GM23248 (cell line): ENCODE measurements around the gene PNLDC1. TPM values are rescaled to one million over a fixed set of nuclear protein-coding genes. Genes with fewer than 3 reads are reported as not detected.
"Not testable (repeated sequence)": the region's sequence is repeated elsewhere in the genome, so short reads cannot be mapped to it uniquely, and the experiment has no call there.

ENCODE experiments used
- DNase-seq: peaks from one replicate; pipeline ENCODE4 v3.0.0-alpha.2; 2015
- H2AFZ ChIP-seq: fragments of 200-600 bp; sonication (generic); 2 replicates; pipeline ENCODE4 v1.6.1; 2016; ENCODE audit warnings: antibody characterized with exemption
- H3F3A ChIP-seq: fragments of 200-600 bp; sonication (generic); 2 replicates; pipeline ENCODE4 v1.6.1; 2016; ENCODE audit warnings: mild to moderate bottlenecking, antibody characterized with exemption, mixed run types; ENCODE audit not compliant: insufficient read depth
- H3K27ac ChIP-seq: fragments of 200-600 bp; sonication (generic); 2 replicates; pipeline ENCODE4 v1.5.1; 2016; ENCODE audit warnings: mild to moderate bottlenecking
- H3K27me3 ChIP-seq: fragments of 200-600 bp; sonication (generic); replicated peaks from 2 replicates; pipeline ENCODE4 v1.6.1; 2016; ENCODE audit warnings: mild to moderate bottlenecking; ENCODE audit not compliant: insufficient read depth
- H3K36me3 ChIP-seq: fragments of 200-600 bp; sonication (generic); 2 replicates; pipeline ENCODE4 v1.6.1; 2016; ENCODE audit warnings: low read depth, mild to moderate bottlenecking
- H3K4me1 ChIP-seq: fragments of 200-600 bp; sonication (generic); 2 replicates; pipeline ENCODE4 v1.6.1; 2016; ENCODE audit warnings: mild to moderate bottlenecking; ENCODE audit not compliant: insufficient read depth
- H3K4me2 ChIP-seq: fragments of 200-600 bp; sonication (generic); one replicate; pipeline ENCODE4 v1.6.1; 2016; ENCODE audit warnings: mild to moderate bottlenecking; ENCODE audit not compliant: unreplicated experiment
- H3K4me3 ChIP-seq: fragments of 200-600 bp; sonication (generic); 2 replicates; pipeline ENCODE4 v1.5.1; 2016; ENCODE audit warnings: mild to moderate bottlenecking
- H3K79me2 ChIP-seq: fragments of 200-600 bp; sonication (generic); 2 replicates; pipeline ENCODE4 v1.6.1; 2016; ENCODE audit warnings: mild to moderate bottlenecking; ENCODE audit not compliant: insufficient read depth
- H3K9ac ChIP-seq: fragments of 200-600 bp; sonication (generic); 2 replicates; pipeline ENCODE4 v1.6.1; 2016; ENCODE audit warnings: mild to moderate bottlenecking
- H3K9me2 ChIP-seq: fragments of 200-600 bp; sonication (generic); 2 replicates; pipeline ENCODE4 v1.6.1; 2016; ENCODE audit warnings: mixed run types, mild to moderate bottlenecking, moderate library complexity; ENCODE audit not compliant: insufficient read depth
- H3K9me3 ChIP-seq: fragments of 200-600 bp; sonication (generic); one replicate; pipeline ENCODE4 v1.6.1; 2017; ENCODE audit warnings: low read depth
- H4K20me1 ChIP-seq: fragments of 200-600 bp; sonication (generic); 2 replicates; pipeline ENCODE4 v1.6.0; 2016; ENCODE audit not compliant: insufficient read depth
- EZH2 ChIP-seq: fragments of 200-600 bp; sonication (generic); IDR thresholded peaks from 2 replicates; pipeline ENCODE4 v1.6.1; 2018; ENCODE audit warnings: antibody characterized with exemption, mild to moderate bottlenecking; ENCODE audit not compliant: insufficient read depth, poor library complexity, severe bottlenecking
- EZH2phosphoT487 ChIP-seq: fragments of 200-600 bp; sonication (generic); IDR thresholded peaks from 2 replicates; pipeline ENCODE4 v1.6.1; 2018; ENCODE audit warnings: antibody characterized with exemption, moderate library complexity, mild to moderate bottlenecking, low read depth; ENCODE audit not compliant: insufficient read depth
- WGBS, 2 experiments: methylation state at CpG; one replicate each; pipeline ENCODE4 v1.1.6; 2015 to 2017; ENCODE audit warnings: low lambda C conversion rate in 2 of 2, low coverage in 1 of 2; ENCODE audit errors: missing lambda C conversion rate in 2 of 2; 5-methylcytosine and 5-hydroxymethylcytosine counted together
- in situ Hi-C: fragments of 300-500 bp; cut with MboI; formaldehyde crosslinking; loops from 2 replicates; pipeline ENCODE4 v1.15.0; 2020
- polyA plus RNA-seq: library from polyadenylated mRNA; unstranded; fragments of >200 nt; fragmentation: Nextera tagmentation; extraction: Ambion mirVana; gene quantifications from 2 replicates; pipeline ENCODE4 v1.2.1, GENCODE V29; 2016
- total RNA-seq: library from RNA; depleted of rRNA; stranded (reverse); fragments of >200 nt; shearing (Covaris generic); gene quantifications from 2 replicates; pipeline ENCODE4 v1.2.3, GENCODE V29; 2014

The PNLDC1 gene
- total and polyA plus RNA-seq, 2 experiments from 2014 or later = not detected

DNA sequence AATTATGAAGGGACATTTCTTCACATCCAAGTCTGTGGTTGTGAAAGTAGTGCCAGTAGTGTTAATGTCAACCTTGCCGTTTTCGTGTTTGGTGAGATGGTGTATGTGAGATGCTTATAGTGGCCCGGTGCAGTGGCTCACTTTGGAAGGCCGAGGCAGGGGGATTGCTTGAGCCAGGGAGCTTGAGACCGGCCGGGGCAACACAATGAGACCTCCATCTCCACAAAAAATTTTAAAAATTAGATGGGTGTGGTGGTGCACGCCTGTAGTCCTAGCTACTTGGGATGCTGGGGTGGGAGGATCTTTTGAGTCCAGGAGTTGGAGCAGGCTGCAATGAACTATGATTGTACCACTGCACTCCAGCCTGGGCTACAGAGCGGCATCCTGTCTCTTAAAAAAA lies 37.4 kb downstream of the PNLDC1 start:
- Histone ChIP-seq H3K9me3 (no peaks in the 10 kb centered on the region), H3K4me2 (no peak overlapping the region), H3K4me1 (no peaks in the 10 kb centered on the region), H3K79me2 (no peaks in the 10 kb centered on the region), H3K36me3 (no peaks in the 10 kb centered on the region), H3K27ac (no peak overlapping the region), H3K9ac (no peak overlapping the region), H3F3A (no peaks in the 10 kb centered on the region), H3K4me3 (no peak overlapping the region), H3K9me2 (no peaks in the 10 kb centered on the region), H3K27me3 (no peaks in the 10 kb centered on the region), H2AFZ (no peak overlapping the region), H4K20me1 (no peaks in the 10 kb centered on the region)
- in situ Hi-C loops = no loop called here
- 80 to 83% methylated on average over 8 of the region's 8 CpGs for WGBS, 2 experiments
- TF ChIP-seq EZH2phosphoT487 = no peak
- no peak for TF ChIP-seq EZH2
- DNase-seq = no peak

DNA sequence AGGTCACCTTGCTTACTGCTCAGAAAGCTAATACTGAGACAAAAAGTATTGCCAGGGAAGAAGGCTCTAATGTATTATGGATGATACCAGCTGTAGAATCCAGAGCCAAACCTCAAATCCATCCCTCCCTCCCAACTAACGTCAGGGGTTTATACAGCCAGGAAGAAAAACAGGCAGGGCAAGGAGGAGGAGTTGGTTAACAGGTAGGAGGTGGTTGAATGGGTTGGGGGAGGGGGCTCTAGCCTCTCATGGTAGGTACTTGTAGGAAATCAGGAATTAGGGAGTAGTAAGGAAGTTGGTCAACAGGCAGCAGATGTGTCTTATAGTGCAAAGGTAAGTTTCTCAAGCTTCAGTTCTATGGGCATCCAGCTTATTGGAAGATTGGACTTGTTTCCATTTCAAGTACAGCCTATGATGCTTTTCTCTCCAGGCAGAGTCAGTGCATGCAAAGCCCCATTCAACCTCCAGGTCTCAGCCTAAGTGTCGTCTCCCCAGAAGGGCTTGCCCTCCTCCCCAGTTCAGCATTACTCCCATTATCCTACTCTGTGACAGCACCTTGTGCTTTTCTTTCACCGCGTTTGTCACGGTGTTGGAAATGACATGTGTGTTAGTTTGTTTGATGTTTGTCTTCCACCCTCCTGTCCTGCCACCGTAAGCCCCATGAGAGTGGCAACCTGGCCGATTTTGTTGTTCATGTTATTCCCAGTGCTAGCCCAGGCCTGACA lies 38.1 kb downstream of the PNLDC1 start:
- Histone ChIP-seq H3K9me3 (no peaks in the 10 kb centered on the region), H3K4me2 (no peak overlapping the region), H3K36me3 (no peaks in the 10 kb centered on the region), H2AFZ (no peak overlapping the region), H3K27ac (no peak overlapping the region), H3K9ac (no peak overlapping the region), H3F3A (no peaks in the 10 kb centered on the region), H3K79me2 (no peaks in the 10 kb centered on the region), H3K4me1 (no peaks in the 10 kb centered on the region), H3K9me2 (no peaks in the 10 kb centered on the region), H4K20me1 (no peaks in the 10 kb centered on the region), H3K4me3 (no peak overlapping the region), H3K27me3 (no peaks in the 10 kb centered on the region)
- no peak for TF ChIP-seq EZH2phosphoT487
- no peak for TF ChIP-seq EZH2
- no peak for DNase-seq
- WGBS, 2 experiments = 70% methylated on average over 7 of the region's 7 CpGs
- in situ Hi-C loops = no loop called here

DNA sequence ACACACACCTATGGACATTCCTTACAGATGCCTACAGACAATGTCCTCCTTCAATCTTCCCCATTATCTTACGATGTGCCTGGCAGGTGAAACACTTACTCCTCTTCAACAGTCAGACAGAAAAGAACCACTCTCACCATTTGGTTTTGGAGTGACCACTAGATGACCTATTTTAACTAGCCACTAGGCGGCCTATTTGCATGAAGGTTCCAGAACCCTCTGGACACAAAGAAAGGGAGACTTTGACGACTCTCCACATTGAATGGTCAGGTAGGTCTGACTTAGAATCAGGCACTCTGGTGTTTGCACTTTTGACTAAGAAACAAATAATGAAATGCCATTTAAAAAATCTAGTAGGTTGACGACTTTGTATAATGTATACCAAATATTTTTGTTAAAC lies 42.0 kb downstream of the PNLDC1 start:
- 70 to 78% methylated on average over 4 of the region's 4 CpGs for WGBS, 2 experiments
- TF ChIP-seq EZH2phosphoT487 (no peak), EZH2 (no peak)
- no peaks in the 10 kb centered on the region for H3K9me3 ChIP-seq
- H3F3A ChIP-seq = no peaks in the 10 kb centered on the region
- no peaks in the 10 kb centered on the region for H3K79me2 ChIP-seq
- no peak overlapping the region for H3K27ac ChIP-seq
- H3K4me1 ChIP-seq = no peaks in the 10 kb centered on the region
- H4K20me1 ChIP-seq = no peaks in the 10 kb centered on the region
- in situ Hi-C loops = no loop called here
- no peak overlapping the region for H3K4me3 ChIP-seq
- H3K4me2 ChIP-seq = no peak overlapping the region
- H2AFZ ChIP-seq = no peak overlapping the region
- H3K36me3 ChIP-seq = no peaks in the 10 kb centered on the region
- peak; percentile 38 for DNase-seq
- no peaks in the 10 kb centered on the region for H3K27me3 ChIP-seq
- H3K9ac ChIP-seq = no peak overlapping the region
- H3K9me2 ChIP-seq = no peaks in the 10 kb centered on the region

DNA sequence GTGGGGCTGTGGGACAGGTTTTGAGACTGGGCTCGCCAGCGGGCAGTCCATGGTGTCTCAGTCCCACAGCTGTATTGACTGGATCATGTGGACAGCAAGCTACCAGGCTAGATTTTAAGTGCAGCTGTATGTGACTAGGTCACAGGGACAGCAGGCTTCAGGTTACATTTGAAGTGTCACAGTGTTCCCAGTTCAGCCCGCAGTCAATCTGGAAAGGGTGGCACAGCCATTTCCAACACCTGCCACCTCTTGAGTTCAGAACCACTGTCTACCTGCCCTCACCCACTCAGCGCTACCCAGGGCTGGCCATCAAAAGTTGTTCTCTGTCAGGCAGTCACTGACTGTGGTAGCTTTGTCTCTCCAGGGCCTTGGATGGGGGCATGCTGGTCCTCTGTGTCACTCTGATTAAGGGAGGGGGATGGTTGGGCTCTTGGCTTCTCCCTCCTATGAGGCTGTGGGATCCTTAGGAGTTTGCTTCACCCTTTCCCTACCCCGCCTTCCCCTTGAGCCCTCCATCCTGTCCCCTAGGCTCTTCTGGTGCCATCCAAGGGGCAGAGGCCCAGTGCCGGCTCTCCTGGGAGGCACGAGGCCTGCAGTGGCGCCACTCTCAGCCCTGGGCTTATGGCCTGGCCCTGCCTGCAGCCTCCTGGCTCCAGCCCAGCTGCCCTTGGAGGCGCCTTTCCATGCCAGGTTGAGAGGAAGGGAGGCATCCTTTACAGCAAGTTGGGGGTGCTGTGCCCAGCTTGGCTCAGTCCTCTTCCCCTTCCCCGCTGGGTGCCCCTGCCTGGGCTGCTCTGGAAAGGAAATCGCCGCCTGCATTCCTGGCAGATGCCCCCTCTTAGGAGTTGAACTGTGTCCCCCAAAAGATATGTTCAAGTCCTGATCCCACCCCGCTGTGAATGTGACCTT lies 44.9 kb downstream of the PNLDC1 start:
- H3F3A ChIP-seq = no peaks in the 10 kb centered on the region
- no peak overlapping the region for H2AFZ ChIP-seq
- no peak overlapping the region for H3K4me3 ChIP-seq
- H3K4me1 ChIP-seq = no peaks in the 10 kb centered on the region
- no peaks in the 10 kb centered on the region for H3K9me2 ChIP-seq
- H3K4me2 ChIP-seq = no peak overlapping the region
- WGBS, 2 experiments = 71 to 72% methylated on average over 13 of the region's 13 CpGs
- no peak overlapping the region for H3K27ac ChIP-seq
- no peak for DNase-seq
- H3K36me3 ChIP-seq = no peaks in the 10 kb centered on the region
- no peaks in the 10 kb centered on the region for H4K20me1 ChIP-seq
- H3K27me3 ChIP-seq = no peaks in the 10 kb centered on the region
- H3K9me3 ChIP-seq = no peaks in the 10 kb centered on the region
- in situ Hi-C loops = no loop called here
- no peaks in the 10 kb centered on the region for H3K79me2 ChIP-seq
- no peak for TF ChIP-seq EZH2
- no peak for TF ChIP-seq EZH2phosphoT487
- H3K9ac ChIP-seq = no peak overlapping the region

DNA sequence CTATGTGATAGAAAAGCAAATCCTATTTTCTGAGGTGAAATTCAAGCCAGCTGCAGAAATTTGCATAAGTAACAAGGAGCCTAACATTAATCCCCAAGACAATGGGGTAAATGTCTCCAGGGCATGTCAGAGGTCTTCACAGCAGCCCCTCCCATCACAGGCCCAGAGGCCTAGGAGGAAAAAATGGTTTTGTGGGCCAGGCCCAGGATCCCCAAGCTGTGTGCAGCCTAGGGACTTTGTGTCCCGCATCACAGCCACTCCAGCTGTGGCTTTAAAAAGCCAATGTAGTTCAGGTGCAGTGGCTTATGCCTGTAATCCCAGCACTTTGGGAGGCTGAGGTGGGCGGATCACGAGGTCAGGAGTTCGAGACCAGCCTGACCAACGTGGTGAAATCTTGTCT lies 48.5 kb downstream of the PNLDC1 start:
- H3K4me3 ChIP-seq, H4K20me1 ChIP-seq, H2AFZ ChIP-seq, H3K4me2 ChIP-seq, H3K27ac ChIP-seq, H3K79me2 ChIP-seq, H3K9ac ChIP-seq, H3K27me3 ChIP-seq, H3K4me1 ChIP-seq, H3F3A ChIP-seq, H3K36me3 ChIP-seq, DNase-seq, H3K9me3 ChIP-seq, H3K9me2 ChIP-seq, in situ Hi-C loops: not testable (repeated sequence)
- WGBS, 2 experiments = 49 to 58% methylated on average over 5 of the region's 5 CpGs

DNA sequence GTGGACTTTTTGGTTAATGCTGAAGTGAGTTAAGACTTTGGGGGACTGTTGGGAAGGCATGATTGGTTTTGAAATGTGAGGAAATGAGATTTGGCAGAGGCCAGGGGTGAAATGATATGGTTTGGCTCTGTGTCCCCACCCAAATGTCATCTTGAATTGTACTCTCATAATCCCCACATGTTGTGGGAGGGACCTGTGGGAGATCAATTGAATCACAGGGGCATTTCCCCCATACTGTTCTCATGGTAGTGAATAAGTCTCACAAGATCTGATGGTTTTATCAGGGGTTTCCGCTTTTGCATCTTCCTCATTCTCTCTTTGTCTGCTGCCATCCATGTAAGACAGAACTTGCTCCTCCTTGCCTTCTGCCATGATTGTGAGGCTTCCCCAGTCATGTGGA lies 49.8 kb downstream of the PNLDC1 start:
- H3K27me3 ChIP-seq, H3K4me1 ChIP-seq, H4K20me1 ChIP-seq, DNase-seq, H3K27ac ChIP-seq, H3K4me2 ChIP-seq, H3K9me2 ChIP-seq, H3K9ac ChIP-seq, H3K9me3 ChIP-seq, H3F3A ChIP-seq, H3K79me2 ChIP-seq, H3K4me3 ChIP-seq, H3K36me3 ChIP-seq, H2AFZ ChIP-seq, in situ Hi-C loops: not testable (repeated sequence)
- 85 to 92% methylated on average over 1 of the region's 1 CpG for WGBS, 2 experiments
